Neuronal stem cell (in vitro differentiated cells): ENCODE measurements around the gene ZNRF4.

ENCODE experiments used
- DNase-seq: peaks from one replicate; pipeline ENCODE4 v3.0.0-alpha.2; 2013; ENCODE audit warnings: low spot score
- H2AFZ ChIP-seq: one replicate; pipeline ENCODE4 v1.6.1; 2013; ENCODE audit warnings: mild to moderate bottlenecking, low read length, inconsistent platforms
- H2AK5ac ChIP-seq: 2 replicates; pipeline ENCODE4 v1.6.1; 2013; ENCODE audit warnings: low read depth, mild to moderate bottlenecking, inconsistent platforms, low read length, moderate library complexity, mixed read lengths
- H2BK120ac ChIP-seq: 2 replicates; pipeline ENCODE4 v1.6.1; 2013; ENCODE audit warnings: low read depth, mild to moderate bottlenecking, inconsistent platforms, low read length, moderate library complexity, mixed read lengths
- H2BK12ac ChIP-seq: one replicate; pipeline ENCODE4 v1.6.1; 2013; ENCODE audit warnings: low read length, inconsistent platforms
- H2BK15ac ChIP-seq: 2 replicates; pipeline ENCODE4 v1.6.1; 2013; ENCODE audit warnings: mild to moderate bottlenecking, low read length, inconsistent platforms, mixed read lengths
- H2BK5ac ChIP-seq: one replicate; pipeline ENCODE4 v1.6.1; 2013; ENCODE audit warnings: inconsistent platforms, mild to moderate bottlenecking, low read length, moderate library complexity
- H3K14ac ChIP-seq: one replicate; pipeline ENCODE4 v1.6.1; 2013; ENCODE audit warnings: low read length, inconsistent platforms
- H3K18ac ChIP-seq: 2 replicates; pipeline ENCODE4 v1.6.1; 2013; ENCODE audit warnings: low read length, inconsistent platforms
- H3K23ac ChIP-seq: 2 replicates; pipeline ENCODE4 v1.6.1; 2013; ENCODE audit warnings: low read depth, mild to moderate bottlenecking, mixed read lengths, low read length, inconsistent platforms; ENCODE audit not compliant: poor library complexity
- H3K27ac ChIP-seq: replicated peaks from 3 replicates; pipeline ENCODE4 v1.5.1; 2013; ENCODE audit warnings: low read length, inconsistent platforms
- H3K27me3 ChIP-seq, 3 experiments: 2 replicates each; pipeline ENCODE4 v1.6.1; 2013; ENCODE audit warnings: low read length in 3 of 3, mild to moderate bottlenecking in 2 of 3, inconsistent platforms in 1 of 3, low read depth in 1 of 3, mixed read lengths in 1 of 3, moderate library complexity in 1 of 3; ENCODE audit not compliant: control insufficient read depth in 3 of 3, insufficient read depth in 3 of 3
- H3K36me3 ChIP-seq, 2 donors: replicated peaks in 1 of 2; 2 replicates each; pipeline ENCODE4 v1.6.1; 2013; ENCODE audit warnings: low read length in 2 of 2; ENCODE audit not compliant: control insufficient read depth in 2 of 2, insufficient read depth in 2 of 2
- H3K4ac ChIP-seq: 2 replicates; pipeline ENCODE4 v1.6.1; 2013; ENCODE audit warnings: inconsistent platforms, mild to moderate bottlenecking, low read length, moderate library complexity
- H3K4me1 ChIP-seq, 2 donors: 1 replicate in 1 of 2; 2 replicates in 1 of 2; pipeline ENCODE4 v1.6.1; 2013; ENCODE audit warnings: low read length in 2 of 2, low read depth in 1 of 2; ENCODE audit not compliant: control insufficient read depth in 2 of 2, insufficient read depth in 1 of 2
- H3K4me2 ChIP-seq: one replicate; pipeline ENCODE4 v1.6.1; 2013; ENCODE audit warnings: mild to moderate bottlenecking, low read length, inconsistent platforms; ENCODE audit not compliant: insufficient read depth, poor library complexity, severe bottlenecking
- H3K4me3 ChIP-seq, 2 donors: 2 replicates each; pipeline ENCODE4 v1.5.1; 2013; ENCODE audit warnings: low read length in 2 of 2, mild to moderate bottlenecking in 2 of 2, inconsistent platforms in 1 of 2, moderate library complexity in 1 of 2
- H3K79me1 ChIP-seq: one replicate; pipeline ENCODE4 v1.6.1; 2013; ENCODE audit warnings: low read depth, mild to moderate bottlenecking, inconsistent platforms, low read length, moderate library complexity
- H3K9ac ChIP-seq: one replicate; pipeline ENCODE4 v1.6.1; 2013; ENCODE audit warnings: mild to moderate bottlenecking, low read depth, low read length, inconsistent platforms; ENCODE audit not compliant: poor library complexity
- H3K9me3 ChIP-seq, 2 donors: replicated peaks in 1 of 2; 2 replicates each; pipeline versions ENCODE3 to v1.6.1; 2013; ENCODE audit warnings: low read length in 2 of 2, mild to moderate bottlenecking in 2 of 2, inconsistent platforms in 1 of 2, low read depth in 1 of 2, mixed read lengths in 1 of 2, moderate library complexity in 1 of 2; ENCODE audit not compliant: control insufficient read depth in 2 of 2, insufficient read depth in 1 of 2
- H4K8ac ChIP-seq: one replicate; pipeline ENCODE4 v1.6.1; 2013; ENCODE audit warnings: low read depth, mild to moderate bottlenecking, inconsistent platforms, low read length, moderate library complexity
- H4K91ac ChIP-seq: one replicate; pipeline ENCODE4 v1.6.1; 2013; ENCODE audit warnings: low read length, low read depth, mild to moderate bottlenecking, inconsistent platforms; ENCODE audit not compliant: poor library complexity
- WGBS, 2 donors: extraction: QIAGEN DNeasy Blood & Tissue Kit; methylation state at CpG; one replicate each; pipeline ENCODE4 v1.1.7; 2013; ENCODE audit warnings: missing lambda C conversion rate in 2 of 2, mixed read lengths in 1 of 2; ENCODE audit not compliant: insufficient read length in 2 of 2, insufficient replicate concordance in 1 of 2; ENCODE audit errors: extremely low coverage in 2 of 2; 5-methylcytosine and 5-hydroxymethylcytosine counted together

The ZNRF4 gene

GRCh38 chr19:5447700-5448311 lies 7.4 kb upstream of the ZNRF4 start:
- Histone ChIP-seq H3K9me3 (no peaks in the 10 kb centered on the region), H2AFZ (no peak overlapping the region), H3K18ac (no peak overlapping the region), H2BK5ac (no peak overlapping the region), H2BK15ac (no peak overlapping the region), H3K4me1 (no peaks in the 10 kb centered on the region), H3K27me3 (no peaks in the 10 kb centered on the region), H3K23ac (no peak overlapping the region), H3K27ac (no peak overlapping the region), H3K36me3 (no peaks in the 10 kb centered on the region), H2BK120ac (no peak overlapping the region), H3K4me2 (no peak overlapping the region), H3K4me3 (no peak overlapping the region), H4K91ac (no peak overlapping the region), H3K79me1 (no peaks in the 10 kb centered on the region), H3K9ac (no peak overlapping the region), H3K14ac (no peak overlapping the region), H2AK5ac (no peak overlapping the region), H2BK12ac (no peak overlapping the region), H4K8ac (no peak overlapping the region), H3K4ac (no peak overlapping the region)
- WGBS, 2 donors, result no CpG with 5 or more reads among the region's 15 CpGs
- no peak for DNase-seq

GRCh38 chr19:5448374-5448773 lies 6.8 kb upstream of the ZNRF4 start:
- DNase-seq, result no peak
- no CpG with 5 or more reads among the region's 15 CpGs for WGBS, 2 donors
- H3K9me3 ChIP-seq, result peaks cover 2 to 4% of the 10 kb centered on the region in 2 donors

GRCh38 chr19:5450482-5451126 lies 4.6 kb upstream of the ZNRF4 start:
- no peak overlapping the region for H3K4ac ChIP-seq
- H3K4me2 ChIP-seq, result no peak overlapping the region
- peak overlapping the region; percentile 39 for H3K18ac ChIP-seq
- H3K9ac ChIP-seq, result no peak overlapping the region
- peaks cover 2% of the 10 kb centered on the region for H3K79me1 ChIP-seq
- no peaks in the 10 kb centered on the region for H3K4me1 ChIP-seq
- no peak overlapping the region for H4K91ac ChIP-seq
- H2AFZ ChIP-seq, result no peak overlapping the region
- WGBS, 2 donors, result no CpG with 5 or more reads among the region's 9 CpGs
- peaks cover 2 to 4% of the 10 kb centered on the region in 2 donors for H3K9me3 ChIP-seq
- no peak overlapping the region for H3K4me3 ChIP-seq
- no peak overlapping the region for H3K27ac ChIP-seq
- no peak overlapping the region for H3K23ac ChIP-seq
- DNase-seq, result no peak
- H3K36me3 ChIP-seq, result no peaks in the 10 kb centered on the region
- no peak overlapping the region for H2BK12ac ChIP-seq
- no peak overlapping the region for H2BK15ac ChIP-seq
- no peak overlapping the region for H4K8ac ChIP-seq
- H3K14ac ChIP-seq, result no peak overlapping the region
- H2BK120ac ChIP-seq, result no peak overlapping the region
- H2BK5ac ChIP-seq, result no peak overlapping the region
- peak overlapping the region; percentile 88 for H2AK5ac ChIP-seq
- no peaks in the 10 kb centered on the region for H3K27me3 ChIP-seq

More at GRCh38 chr19:5448374-5448773, 6.8 kb upstream of the ZNRF4 start:
- H2BK5ac ChIP-seq, result no peak overlapping the region
- H3K4me1 ChIP-seq, result no peaks in the 10 kb centered on the region
- no peak overlapping the region for H2AFZ ChIP-seq
- no peak overlapping the region for H4K91ac ChIP-seq
- peaks cover 2% of the 10 kb centered on the region for H3K79me1 ChIP-seq
- H3K36me3 ChIP-seq, result no peaks in the 10 kb centered on the region
- H2BK12ac ChIP-seq, result no peak overlapping the region
- no peak overlapping the region for H3K4me3 ChIP-seq
- no peak overlapping the region for H3K23ac ChIP-seq
- no peak overlapping the region for H2AK5ac ChIP-seq
- no peak overlapping the region for H3K18ac ChIP-seq
- H2BK15ac ChIP-seq, result no peak overlapping the region
- H3K27me3 ChIP-seq, result no peaks in the 10 kb centered on the region
- H3K27ac ChIP-seq, result no peak overlapping the region
- no peak overlapping the region for H3K14ac ChIP-seq
- H3K4me2 ChIP-seq, result no peak overlapping the region
- H2BK120ac ChIP-seq, result no peak overlapping the region
- H3K9ac ChIP-seq, result no peak overlapping the region
- no peak overlapping the region for H3K4ac ChIP-seq
- H4K8ac ChIP-seq, result no peak overlapping the region

GRCh38 chr19:5451494-5451893 lies 3.7 kb upstream of the ZNRF4 start:
- Histone ChIP-seq H3K4me3 (no peak overlapping the region), H4K8ac (no peak overlapping the region), H3K27ac (no peak overlapping the region), H3K79me1 (peaks cover 2% of the 10 kb centered on the region), H3K4ac (no peak overlapping the region), H2BK15ac (peak overlapping the region; percentile 79), H2BK5ac (no peak overlapping the region), H3K9me3 (peaks cover 2 to 4% of the 10 kb centered on the region in 2 donors), H3K18ac (peak overlapping the region; percentile 55), H3K4me2 (no peak overlapping the region), H2BK120ac (no peak overlapping the region), H2AK5ac (peak overlapping the region; percentile 88), H4K91ac (no peak overlapping the region), H3K27me3 (no peaks in the 10 kb centered on the region), H3K9ac (no peak overlapping the region), H3K4me1 (peaks cover 0 to 2% of the 10 kb centered on the region in 2 donors), H2AFZ (no peak overlapping the region), H3K36me3 (no peaks in the 10 kb centered on the region), H3K14ac (no peak overlapping the region), H2BK12ac (no peak overlapping the region), H3K23ac (no peak overlapping the region)
- WGBS, 2 donors, result no CpG with 5 or more reads among the region's 10 CpGs
- no peak for DNase-seq
